ENCODE measurements around the gene PREP. TPM values are rescaled to one million over a fixed set of nuclear protein-coding genes. Genes with fewer than 3 reads are reported as not detected.
"Not testable (repeated sequence)": the region's sequence is repeated elsewhere in the genome, so short reads cannot be mapped to it uniquely, and the experiment has no call there.

PREP gene
- polyA plus RNA-seq (2012; ENCODE audit: insufficient read depth, insufficient read length) = 58.4 TPM

DNA sequence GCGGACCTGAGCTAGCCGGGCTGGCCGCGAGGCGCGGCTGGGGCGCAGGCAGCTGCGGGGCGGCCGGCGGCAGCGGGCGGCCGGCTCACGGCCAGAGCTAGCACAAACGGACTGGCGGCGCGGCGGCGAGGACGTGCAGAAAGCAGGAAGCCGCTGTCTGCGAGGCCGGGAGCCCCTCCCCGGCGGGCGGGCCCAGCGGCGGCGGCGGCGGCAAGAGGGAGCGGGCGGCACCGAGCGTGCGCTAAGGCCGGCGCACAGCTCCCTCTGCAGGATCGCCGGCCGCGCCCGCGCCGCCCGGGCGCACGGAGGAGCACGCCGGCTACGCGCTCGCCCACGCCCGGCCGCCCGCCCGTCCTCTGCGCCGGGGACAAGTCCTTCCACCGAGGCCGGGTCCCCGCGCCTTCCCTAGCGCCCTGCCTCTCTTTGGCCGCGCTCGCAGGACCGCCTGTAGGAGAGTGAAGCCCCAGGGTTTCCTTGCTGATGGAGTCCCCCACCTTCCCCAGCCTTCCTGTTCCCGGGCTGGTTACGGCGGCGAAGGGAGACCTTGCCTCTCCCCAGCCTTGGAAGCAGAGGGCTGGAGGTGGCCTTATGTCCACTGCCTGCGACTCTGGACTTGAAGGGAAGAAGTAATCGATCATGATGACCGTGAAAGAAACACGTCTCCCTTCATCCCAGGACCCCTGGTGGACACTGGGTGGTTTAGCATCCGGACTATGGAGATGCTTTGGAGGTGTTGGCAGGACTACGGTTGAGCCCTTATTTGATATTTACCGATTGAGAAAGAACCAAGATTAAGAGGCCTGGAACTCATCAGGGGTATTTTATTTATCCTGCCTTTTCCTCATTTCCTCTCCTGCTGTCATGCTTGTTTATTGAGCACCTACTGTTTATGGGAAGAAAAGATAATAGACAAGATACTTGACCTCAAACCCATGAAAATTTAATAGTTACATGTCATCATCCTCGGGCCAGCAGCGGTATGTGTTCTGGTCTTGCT lies at the start of gene PREP:
PREP (minus strand) TSS at position 144 of the 997 bp plus-strand sequence. CDS start 191 bp downstream, outside the sequence.
- DNase-seq (ENCODE audit: low read depth, low spot score) = peak; percentile 62
- peak within 1 kb of the TSS; percentile 84 for H3K4me3 ChIP-seq (ENCODE audit: low read length)

DNA sequence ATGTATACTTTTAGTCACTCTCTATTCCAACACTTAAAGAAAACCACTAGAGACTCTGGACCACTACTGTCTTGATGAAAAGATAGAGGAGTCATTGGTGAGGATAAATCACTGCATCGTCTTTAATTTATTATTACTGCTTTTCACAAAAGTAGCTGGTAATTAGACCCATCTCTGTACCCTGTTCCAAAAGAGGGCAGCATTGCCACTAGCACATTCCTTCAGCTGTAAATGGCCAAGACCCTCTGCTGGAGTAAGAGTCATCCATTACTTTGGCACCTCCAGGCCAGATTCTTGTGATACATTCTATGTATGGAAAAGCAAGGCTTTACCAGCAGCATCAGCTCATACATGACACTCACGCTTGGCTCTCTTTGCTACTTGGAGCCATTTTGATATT lies 49.5 kb upstream of the PREP start:
- H3K4me3 ChIP-seq (ENCODE audit: low read length) = no peak overlapping the region
- no peak for DNase-seq (ENCODE audit: low read depth, low spot score)

DNA sequence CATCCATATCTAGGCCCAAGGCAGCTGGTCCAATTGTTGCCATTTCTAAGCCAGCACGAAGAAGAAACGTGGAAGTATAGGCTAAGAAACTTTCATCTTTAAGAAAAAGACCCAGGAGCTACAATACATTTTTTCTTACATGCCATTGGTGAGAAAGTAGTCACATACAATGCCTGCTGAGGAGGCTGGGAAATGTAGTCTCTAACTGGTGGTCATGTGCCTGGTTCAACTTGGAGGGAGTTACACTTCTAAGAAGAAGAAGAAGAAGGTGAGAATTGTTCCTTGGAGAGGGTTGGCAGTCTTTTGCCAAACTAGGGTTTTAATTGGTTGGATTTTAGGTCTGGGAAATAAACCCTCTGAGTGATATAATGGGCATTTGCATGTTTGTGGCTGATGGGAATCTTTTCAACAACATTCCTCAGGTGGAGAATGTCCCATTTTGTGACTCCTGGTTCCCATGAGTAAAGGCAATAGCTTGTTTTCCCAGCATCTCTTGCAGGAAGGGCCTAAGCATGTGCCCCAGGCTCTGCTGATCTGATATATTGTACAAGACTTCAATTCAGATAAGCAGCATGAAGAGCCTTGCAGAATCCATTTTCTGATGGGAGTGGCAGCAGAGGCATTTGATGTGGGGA lies 47.0 kb upstream of the PREP start:
- no peak for DNase-seq (ENCODE audit: low read depth, low spot score)
- H3K4me3 ChIP-seq (ENCODE audit: low read length) = no peak overlapping the region

DNA sequence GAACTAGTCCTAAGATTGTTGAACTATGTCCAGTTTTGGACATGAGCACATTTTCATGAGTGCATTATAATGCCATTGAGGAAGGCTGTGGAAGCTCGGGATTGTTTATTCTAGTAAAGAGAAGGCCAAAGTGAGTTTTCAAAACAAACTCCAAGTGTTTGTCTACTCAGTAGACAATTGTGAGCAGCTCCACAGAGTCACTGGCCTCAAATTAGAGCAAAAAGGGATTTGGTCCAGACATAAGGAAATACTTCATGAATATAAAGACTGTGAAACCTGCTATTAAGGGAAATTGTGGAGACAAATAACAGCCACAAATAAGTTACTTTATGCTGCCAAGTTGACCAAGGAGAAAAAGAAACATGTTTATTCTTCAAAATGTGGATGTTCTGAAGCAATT lies 42.6 kb upstream of the PREP start:
- no peak overlapping the region for H3K4me3 ChIP-seq (ENCODE audit: low read length)
- no peak for DNase-seq (ENCODE audit: low read depth, low spot score)

- H3K4me3 ChIP-seq (ENCODE audit: low read length) = no peak overlapping the region
- no peak for DNase-seq (ENCODE audit: low read depth, low spot score)
Measured at GRCh38 chr6:105443941-105444340, 41.1 kb upstream of the PREP start.

GRCh38 chr6:105442369-105442768 lies 39.5 kb upstream of the PREP start:
- no peak for DNase-seq (ENCODE audit: low read depth, low spot score)
- H3K4me3 ChIP-seq (ENCODE audit: low read length) = no peak overlapping the region

DNA sequence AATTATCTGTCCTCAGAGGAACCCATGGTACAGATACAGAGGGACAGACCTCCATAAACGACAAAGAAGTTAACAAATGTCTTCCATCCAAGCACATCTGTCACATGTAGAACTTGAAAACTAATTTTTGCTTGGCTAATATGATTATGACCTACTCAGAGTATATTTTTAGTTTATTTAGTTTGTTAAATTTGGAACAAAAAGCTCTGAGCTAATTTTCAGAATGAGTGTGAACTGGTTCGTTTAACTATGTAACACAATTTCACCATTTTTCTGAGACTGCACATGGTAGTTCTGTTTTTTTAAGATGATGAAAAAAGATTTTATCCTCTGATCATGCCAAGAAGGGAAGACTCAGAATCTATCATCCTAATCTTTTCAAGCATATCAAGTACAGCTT lies 34.4 kb upstream of the PREP start:
- H3K4me3 ChIP-seq (ENCODE audit: low read length) = no peak overlapping the region
- DNase-seq (ENCODE audit: low read depth, low spot score) = no peak

GRCh38 chr6:105433723-105434122 lies 30.8 kb upstream of the PREP start:
- no peak overlapping the region for H3K4me3 ChIP-seq (ENCODE audit: low read length)
- DNase-seq (ENCODE audit: low read depth, low spot score) = no peak

DNA sequence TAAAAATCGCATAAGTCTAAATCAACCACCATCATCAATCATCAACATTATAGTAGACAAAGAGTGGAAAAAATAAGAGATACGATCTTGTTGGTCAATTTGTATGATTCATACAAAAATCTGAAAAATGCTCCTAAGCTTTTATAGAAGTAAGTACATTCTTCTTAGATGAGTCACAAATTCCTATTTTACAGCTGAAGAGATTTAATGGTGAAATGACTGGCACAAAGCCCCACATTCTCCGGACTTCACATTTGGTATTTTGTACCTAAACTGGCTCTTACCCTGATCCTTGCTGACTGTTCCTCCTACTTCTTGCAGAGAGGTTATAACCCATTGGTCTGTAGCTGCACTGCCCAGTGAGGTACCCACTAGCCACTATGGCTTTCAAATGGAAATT lies 29.9 kb upstream of the PREP start:
- DNase-seq (ENCODE audit: low read depth, low spot score) = no peak
- H3K4me3 ChIP-seq (ENCODE audit: low read length) = no peak overlapping the region

DNA sequence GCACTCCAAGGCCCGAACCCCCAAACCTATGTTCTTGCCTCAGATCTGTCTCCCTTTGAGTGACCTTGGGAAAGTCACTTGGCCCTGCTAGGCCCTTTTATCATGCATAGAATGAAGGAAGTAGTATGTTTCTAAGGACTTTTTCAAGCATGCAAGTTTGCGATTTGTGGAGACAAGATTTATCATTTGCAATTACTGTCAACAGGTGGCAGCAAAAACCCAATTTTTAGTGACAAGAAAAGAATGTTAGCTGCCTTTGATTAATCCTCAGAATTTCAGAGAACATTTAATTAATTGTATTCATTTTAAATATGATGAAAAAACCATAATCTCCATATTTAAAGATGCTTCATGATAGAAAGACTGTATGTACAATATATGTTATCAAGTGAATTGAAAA lies 28.3 kb upstream of the PREP start:
- peak; percentile 52 for DNase-seq (ENCODE audit: low read depth, low spot score)
- no peak overlapping the region for H3K4me3 ChIP-seq (ENCODE audit: low read length)

DNA sequence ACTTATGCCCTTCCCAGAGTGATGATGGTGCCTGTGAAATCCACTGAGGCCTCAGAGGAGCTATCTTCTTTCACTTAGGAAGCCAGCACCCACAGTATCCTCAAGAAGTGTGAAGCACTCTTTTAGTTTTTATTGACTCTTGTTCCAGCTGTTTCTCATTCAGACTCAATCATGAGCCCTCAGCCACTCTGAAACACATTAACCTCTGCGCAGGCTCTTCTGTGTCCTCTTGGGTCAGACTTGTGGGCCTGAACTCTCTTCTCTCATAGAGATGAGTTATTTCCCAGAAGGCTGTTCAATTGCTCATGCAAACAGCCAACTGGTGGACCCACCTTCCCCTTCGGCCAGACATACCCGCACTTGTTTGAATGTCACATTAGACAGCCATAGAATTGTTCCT lies 27.8 kb upstream of the PREP start:
- no peak for DNase-seq (ENCODE audit: low read depth, low spot score)
- H3K4me3 ChIP-seq (ENCODE audit: low read length) = no peak overlapping the region

DNA sequence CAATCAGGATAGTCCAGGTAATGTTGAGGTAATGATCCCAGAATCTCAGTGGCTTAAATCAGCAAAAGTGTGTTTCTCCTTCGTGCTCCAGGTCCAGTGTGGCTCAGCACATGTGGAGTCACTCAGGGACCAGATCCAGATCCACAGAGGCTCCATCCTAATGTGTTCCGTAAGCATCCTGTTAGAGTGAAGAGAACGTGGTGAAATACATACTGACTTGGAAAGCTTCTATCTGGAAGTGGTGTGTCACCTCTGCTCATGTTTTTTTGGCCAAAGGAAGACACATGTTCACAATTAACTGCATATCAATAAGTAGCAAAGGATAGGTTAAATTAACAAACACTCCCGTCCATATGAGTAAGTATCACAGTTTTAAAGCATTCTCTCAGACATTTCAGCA lies 26.8 kb upstream of the PREP start:
- no peak for DNase-seq (ENCODE audit: low read depth, low spot score)
- no peak overlapping the region for H3K4me3 ChIP-seq (ENCODE audit: low read length)

GRCh38 chr6:105428342-105428957 lies 25.6 kb upstream of the PREP start:
- no peak overlapping the region for H3K4me3 ChIP-seq (ENCODE audit: low read length)
- DNase-seq (ENCODE audit: low read depth, low spot score) = no peak

DNA sequence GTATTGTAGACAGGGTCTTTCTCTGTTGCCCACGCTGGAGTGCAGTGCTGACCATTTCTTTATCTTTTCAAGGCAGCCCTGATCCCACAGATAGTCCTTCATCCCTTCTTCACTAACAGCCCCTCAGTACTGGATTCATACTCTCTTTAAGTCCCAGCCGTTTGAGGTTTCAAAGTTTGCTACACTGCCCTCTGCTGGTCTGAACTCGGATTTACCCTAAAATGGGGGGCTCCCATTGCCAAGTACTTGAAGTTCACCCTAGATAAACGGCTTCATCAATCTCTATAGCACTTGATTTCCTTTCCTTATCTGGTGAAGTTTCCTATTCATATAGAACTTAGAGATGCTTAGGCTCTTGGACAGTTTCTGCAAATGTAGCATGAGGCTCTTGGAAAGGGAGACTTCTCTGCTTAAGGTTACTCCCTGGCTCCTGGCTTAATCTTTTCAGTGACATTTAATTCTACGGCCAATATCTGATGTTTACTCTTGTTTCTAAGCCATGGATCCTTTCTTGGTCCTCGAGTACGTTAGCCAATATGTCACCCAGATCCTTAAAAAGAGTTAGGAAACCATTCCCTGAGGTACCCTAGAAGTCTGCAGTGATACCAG lies 21.4 kb upstream of the PREP start:
- peak; percentile 71 for DNase-seq (ENCODE audit: low read depth, low spot score)
- H3K4me3 ChIP-seq (ENCODE audit: low read length) = no peak overlapping the region

DNA sequence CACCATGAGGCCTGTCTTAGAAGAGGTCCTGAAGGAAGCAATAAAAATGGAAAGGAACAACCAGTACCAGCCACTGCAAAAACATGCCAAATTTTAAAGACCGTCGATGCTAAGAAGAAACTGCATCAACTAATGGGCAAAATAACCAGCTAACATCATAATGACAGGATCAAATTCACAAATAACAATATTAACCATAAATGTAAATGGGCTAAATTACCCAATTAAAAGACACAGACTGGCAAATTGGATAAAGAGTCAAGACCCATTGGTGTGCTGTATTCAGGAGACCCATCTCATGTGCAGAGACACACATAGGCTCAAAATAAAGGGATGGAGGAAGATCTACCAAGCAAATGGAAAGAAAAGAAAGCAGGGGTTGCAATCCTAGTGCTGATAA lies 14.1 kb upstream of the PREP start:
- not testable (repeated sequence) for DNase-seq (ENCODE audit: low read depth, low spot score); H3K4me3 ChIP-seq (ENCODE audit: low read length)

DNA sequence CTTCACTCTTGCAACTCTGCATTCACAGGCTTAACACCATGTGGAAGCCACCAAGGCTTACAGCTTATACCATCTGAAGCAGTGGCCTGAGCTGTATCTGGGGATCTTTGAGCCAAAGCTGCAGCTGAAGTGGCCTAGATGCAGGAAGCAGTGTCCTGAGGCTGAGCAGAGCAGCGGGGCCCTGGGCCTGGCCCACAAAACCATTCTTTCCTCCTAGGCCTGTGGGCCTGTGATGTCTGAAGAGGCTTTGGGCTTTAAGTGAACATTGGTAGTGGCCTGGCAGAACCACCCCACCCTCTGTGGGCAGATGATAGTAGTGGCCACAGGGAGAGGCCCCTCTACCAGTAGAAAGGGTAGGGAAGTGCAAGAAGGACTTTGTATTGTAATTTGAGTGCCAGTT lies 6.9 kb upstream of the PREP start:
- H3K4me3 ChIP-seq (ENCODE audit: low read length) = no peak overlapping the region

DNA sequence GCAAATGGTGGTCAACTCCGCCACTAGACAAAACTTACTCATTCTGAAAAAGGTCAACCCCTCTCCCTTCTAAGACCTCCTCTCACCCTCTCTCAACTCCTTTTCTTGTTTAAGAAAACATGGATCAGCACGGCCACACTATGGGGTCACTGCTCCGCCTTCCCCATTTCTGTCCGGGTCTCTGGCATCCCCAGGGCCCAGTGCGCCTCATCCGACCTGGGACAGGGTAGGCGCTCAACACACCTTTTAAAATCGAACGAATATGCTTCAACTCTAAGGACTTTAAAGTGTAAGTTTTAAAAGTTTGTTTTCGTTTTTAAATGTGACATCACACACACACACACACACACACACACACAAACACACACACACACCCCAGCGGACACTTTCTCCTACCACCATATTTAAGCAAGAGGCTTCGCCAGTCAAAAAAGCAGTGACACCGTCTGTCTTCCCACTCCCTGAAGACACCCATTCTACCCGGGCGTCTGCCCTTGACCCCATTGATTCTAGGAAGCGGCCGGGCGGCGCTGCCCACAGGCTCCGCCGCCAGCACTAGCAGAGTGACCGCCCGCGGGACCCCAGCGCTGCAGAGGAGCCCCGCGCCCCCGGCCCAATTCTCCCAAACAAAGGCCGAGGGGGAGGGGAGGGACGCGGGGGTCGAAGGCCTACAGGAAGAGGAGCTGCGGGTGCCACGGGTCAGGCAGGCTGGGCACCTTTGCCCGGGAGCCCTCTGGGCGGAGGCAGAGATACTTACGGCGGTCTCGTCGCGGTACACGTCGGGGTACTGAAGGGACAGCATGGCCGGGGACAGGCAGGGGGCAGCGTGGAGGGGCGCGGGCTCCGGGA lies 568 bp downstream of the PREP start:
- H3K4me3 ChIP-seq (ENCODE audit: low read length) = peak overlapping the region; percentile 81
- DNase-seq (ENCODE audit: low read depth, low spot score) = no peak

More for the DNA sequence above, 6.9 kb upstream of the PREP start:
- no peak for DNase-seq (ENCODE audit: low read depth, low spot score)

GRCh38 chr6:105401247-105402089 lies 1.4 kb downstream of the PREP start:
- H3K4me3 ChIP-seq (ENCODE audit: low read length) = peak overlapping the region; percentile 81
- DNase-seq (ENCODE audit: low read depth, low spot score) = no peak

Data from Jurkat, Clone E6-1 (cell line).